HCT116 (cell line): Measurements from ENCODE around the gene RNASE9.

ENCODE experiments used
- EZH2 ChIP-seq: fragments of 200-600 bp; sonication (generic); IDR thresholded peaks from 2 replicates; pipeline ENCODE4 v1.6.1; 2017; ENCODE audit warnings: antibody characterized with exemption, mixed run types
- POLR2A ChIP-seq: IDR thresholded peaks from 2 replicates; pipeline ENCODE4 v1.7.0; 2011; ENCODE audit warnings: borderline replicate concordance; ENCODE audit not compliant: insufficient read depth, insufficient read length; ENCODE audit errors: extremely low read depth
- SIN3A ChIP-seq: IDR thresholded peaks from 2 replicates; pipeline ENCODE4 v1.6.1; 2012; ENCODE audit warnings: low read depth
- TCF7L2 ChIP-seq: IDR thresholded peaks from 2 replicates; pipeline ENCODE4 v1.7.0; 2011; ENCODE audit warnings: borderline replicate concordance, inconsistent platforms; ENCODE audit not compliant: insufficient read depth, insufficient read length; ENCODE audit errors: extremely low read depth
- YY1 ChIP-seq: IDR thresholded peaks from 2 replicates; pipeline ENCODE4 v1.6.1; 2011; ENCODE audit warnings: low read length, low read depth, moderate library complexity, mild to moderate bottlenecking; ENCODE audit not compliant: insufficient replicate concordance; ENCODE audit errors: extremely low read depth
- TF ChIP-seq, protein P1 (sequence below): IDR thresholded peaks from 2 replicates; pipeline ENCODE4 v1.6.1; 2012
- TF ChIP-seq, protein P2 (sequence below), 3 experiments: fragments of 200-600 bp in 1 of 3; sonication (generic) in 1 of 3; IDR thresholded peaks in 2 of 3; conservative IDR thresholded peaks in 1 of 3; 2 replicates each; pipeline ENCODE4 v1.5.1; 2012 to 2017; ENCODE audit warnings: low read depth in 2 of 3, low read length in 2 of 3, antibody characterized with exemption in 1 of 3, borderline replicate concordance in 1 of 3, control low read depth in 1 of 3, mild to moderate bottlenecking in 1 of 3, mixed read lengths in 1 of 3, mixed run types in 1 of 3, moderate library complexity in 1 of 3; ENCODE audit not compliant: insufficient read depth in 1 of 3
- TF ChIP-seq, protein P3 (sequence below): IDR thresholded peaks from 2 replicates; pipeline ENCODE4 v1.6.1; 2012

DNA sequence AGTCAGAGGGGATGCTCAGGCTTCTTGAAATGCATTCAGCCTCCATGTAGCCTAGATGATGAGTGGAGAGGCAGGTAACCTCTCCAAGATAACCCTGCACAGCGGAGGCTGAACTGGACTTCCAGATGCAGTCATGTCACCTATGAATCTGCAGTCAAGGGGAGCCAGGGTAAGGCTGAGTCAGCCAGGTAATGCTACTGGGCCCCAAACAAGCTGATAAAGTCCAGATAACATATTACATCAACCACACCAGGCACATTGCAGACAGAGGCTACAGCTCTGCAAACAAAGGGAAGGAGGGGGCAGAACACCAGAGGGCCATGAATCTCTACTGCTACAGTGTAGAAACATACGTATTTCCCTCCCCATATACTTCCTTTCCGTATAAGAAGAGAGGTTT lies 14.0 kb downstream of the RNASE9 start:
- TF ChIP-seq, protein P1, sequence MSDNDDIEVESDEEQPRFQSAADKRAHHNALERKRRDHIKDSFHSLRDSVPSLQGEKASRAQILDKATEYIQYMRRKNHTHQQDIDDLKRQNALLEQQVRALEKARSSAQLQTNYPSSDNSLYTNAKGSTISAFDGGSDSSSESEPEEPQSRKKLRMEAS, result no peak
- TF ChIP-seq POLR2A (no peak), EZH2 (no peak), YY1 (no peak), SIN3A (no peak), TCF7L2 (no peak)
- TF ChIP-seq, protein P2, sequence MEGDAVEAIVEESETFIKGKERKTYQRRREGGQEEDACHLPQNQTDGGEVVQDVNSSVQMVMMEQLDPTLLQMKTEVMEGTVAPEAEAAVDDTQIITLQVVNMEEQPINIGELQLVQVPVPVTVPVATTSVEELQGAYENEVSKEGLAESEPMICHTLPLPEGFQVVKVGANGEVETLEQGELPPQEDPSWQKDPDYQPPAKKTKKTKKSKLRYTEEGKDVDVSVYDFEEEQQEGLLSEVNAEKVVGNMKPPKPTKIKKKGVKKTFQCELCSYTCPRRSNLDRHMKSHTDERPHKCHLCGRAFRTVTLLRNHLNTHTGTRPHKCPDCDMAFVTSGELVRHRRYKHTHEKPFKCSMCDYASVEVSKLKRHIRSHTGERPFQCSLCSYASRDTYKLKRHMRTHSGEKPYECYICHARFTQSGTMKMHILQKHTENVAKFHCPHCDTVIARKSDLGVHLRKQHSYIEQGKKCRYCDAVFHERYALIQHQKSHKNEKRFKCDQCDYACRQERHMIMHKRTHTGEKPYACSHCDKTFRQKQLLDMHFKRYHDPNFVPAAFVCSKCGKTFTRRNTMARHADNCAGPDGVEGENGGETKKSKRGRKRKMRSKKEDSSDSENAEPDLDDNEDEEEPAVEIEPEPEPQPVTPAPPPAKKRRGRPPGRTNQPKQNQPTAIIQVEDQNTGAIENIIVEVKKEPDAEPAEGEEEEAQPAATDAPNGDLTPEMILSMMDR (IDR thresholded peaks at IDR 0.05 in 2 of 3, conservative IDR thresholded peaks at IDR 0.05 in 1 of 3; ENCODE audit: borderline replicate concordance in 1 of 3, insufficient read depth in 1 of 3, low read depth in 2 of 3, low read length in 2 of 3), result no peak
- TF ChIP-seq, protein P3, sequence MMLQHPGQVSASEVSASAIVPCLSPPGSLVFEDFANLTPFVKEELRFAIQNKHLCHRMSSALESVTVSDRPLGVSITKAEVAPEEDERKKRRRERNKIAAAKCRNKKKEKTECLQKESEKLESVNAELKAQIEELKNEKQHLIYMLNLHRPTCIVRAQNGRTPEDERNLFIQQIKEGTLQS, result no peak
